Measurements from ENCODE around the gene HCCS. TPM values are rescaled to one million over a fixed set of nuclear protein-coding genes. Genes with fewer than 3 reads are reported as not detected.

Gene HCCS
- total and polyA plus RNA-seq, 2 donors (not counting 1 experiment from before 2014, with no cell fraction given): 5.8 to 16.7 TPM

DNA sequence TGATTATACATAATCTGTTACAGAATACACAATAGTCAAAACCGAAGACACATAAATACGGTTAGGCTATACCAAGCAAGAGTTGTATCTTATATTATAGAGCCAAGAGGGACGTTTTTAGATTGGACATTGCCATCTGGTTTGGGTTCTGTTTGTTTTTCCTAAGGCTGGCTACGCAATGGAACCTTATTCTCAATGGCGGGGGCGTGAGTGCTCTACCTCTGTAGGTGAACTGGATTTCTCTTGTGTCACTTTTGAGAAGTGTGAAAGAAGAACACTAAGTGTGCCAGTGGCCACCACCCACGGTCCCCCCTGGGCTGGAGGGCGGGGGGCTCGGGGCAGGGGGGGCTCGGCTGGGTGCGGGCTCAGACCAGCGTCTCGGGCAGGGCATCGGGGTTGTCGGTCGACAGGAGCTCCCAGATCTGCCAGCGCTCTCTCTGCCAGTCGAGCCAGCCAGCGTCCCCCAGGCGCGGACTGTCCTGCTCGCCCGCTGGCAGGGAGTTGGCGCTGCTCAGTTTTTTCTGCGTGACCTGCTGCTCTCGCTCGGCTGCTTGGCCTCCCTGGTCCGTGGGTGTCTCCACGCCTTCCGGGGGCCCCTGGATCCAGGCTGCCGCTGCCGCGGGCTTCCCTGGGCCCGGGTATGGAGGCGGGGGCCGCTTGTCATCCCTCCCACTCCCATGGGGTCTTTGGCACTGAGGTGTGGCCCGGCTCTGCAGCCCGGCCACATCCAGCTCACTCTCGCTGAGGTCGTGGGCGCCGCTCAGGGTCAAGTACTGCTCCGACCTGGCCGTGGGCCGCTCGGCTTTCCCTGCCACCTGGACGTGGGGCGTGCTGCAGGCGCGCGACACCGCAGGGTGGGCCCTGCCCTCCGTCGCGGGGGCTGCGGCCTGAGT, 27.6 kb downstream of the HCCS start:
- no peak overlapping the region for H3K4me3 Mint-ChIP-seq
- CTCF ChIA-PET: interaction anchor here (1.4 to 5.0 kb wide), 4 partner anchors 369 to 949 kb away, joined by 3 to 39 read pairs (median 4); no protein-coding TSS in a partner anchor
- intact Hi-C loops (cut with micrococcal nuclease): no loop called here

More for the DNA sequence above, 27.6 kb downstream of the HCCS start:
- Mint-ChIP-seq H3K9me3 (ENCODE audit: insufficient read depth) (no peaks in the 10 kb centered on the region), H3K27ac (no peak overlapping the region), H3K4me1 (no peaks in the 10 kb centered on the region), H3K27me3 (no peaks in the 10 kb centered on the region)
- Histone ChIP-seq H3K4me1 (ENCODE audit: control insufficient read depth in 2 of 2, insufficient read depth in 2 of 2, low read length in 2 of 2) (no peaks in the 10 kb centered on the region), H3K4me2 (replicated peaks; ENCODE audit: low read depth, low read length, poor library complexity, severe bottlenecking) (peak overlapping the region; percentile 44), H3K9me3 (ENCODE audit: control extremely low read depth in 1 of 3, control insufficient read depth in 2 of 3, insufficient read depth in 1 of 3, low read length in 2 of 3) (no peaks in the 10 kb centered on the region), H3K27me3 (replicated peaks in 1 of 4; ENCODE audit: control extremely low read depth in 1 of 4, control insufficient read depth in 3 of 4, insufficient read depth in 4 of 4, low read length in 3 of 4) (peaks cover 0 to 2% (median 0%) of the 10 kb centered on the region in 4 experiments), H4K20me1 (ENCODE audit: control insufficient read depth, insufficient read depth, low read length, poor library complexity, severe bottlenecking) (no peaks in the 10 kb centered on the region), H3K79me2 (ENCODE audit: control insufficient read depth, insufficient read depth, low read length) (no peaks in the 10 kb centered on the region), H2AFZ (ENCODE audit: insufficient read depth, low read depth, low read length, poor library complexity, severe bottlenecking) (no peak overlapping the region), H3K4me3 (ENCODE audit: control extremely low read depth in 1 of 5, extremely low read depth in 1 of 5, insufficient read depth in 1 of 5, low read depth in 2 of 5, low read length in 4 of 5) (no peak overlapping the region), H3K27ac (ENCODE audit: low read length in 2 of 2) (no peak overlapping the region), H3K9ac (ENCODE audit: low read length) (no peak overlapping the region), H3K36me3 (replicated peaks in 1 of 2; ENCODE audit: control extremely low read depth in 1 of 2, control insufficient read depth in 1 of 2, extremely low read depth in 1 of 2, insufficient read depth in 2 of 2, low read length in 1 of 2) (no peaks in the 10 kb centered on the region)
- 50% methylated on average over 43 of the region's 56 CpGs for WGBS (ENCODE audit: insufficient coverage)
- TF ChIP-seq EZH2 (IDR thresholded peaks at IDR 0.05; ENCODE audit: borderline replicate concordance, insufficient read depth, low read depth, low read length, poor library complexity, severe bottlenecking): no peak
- TF ChIP-seq, protein P1, sequence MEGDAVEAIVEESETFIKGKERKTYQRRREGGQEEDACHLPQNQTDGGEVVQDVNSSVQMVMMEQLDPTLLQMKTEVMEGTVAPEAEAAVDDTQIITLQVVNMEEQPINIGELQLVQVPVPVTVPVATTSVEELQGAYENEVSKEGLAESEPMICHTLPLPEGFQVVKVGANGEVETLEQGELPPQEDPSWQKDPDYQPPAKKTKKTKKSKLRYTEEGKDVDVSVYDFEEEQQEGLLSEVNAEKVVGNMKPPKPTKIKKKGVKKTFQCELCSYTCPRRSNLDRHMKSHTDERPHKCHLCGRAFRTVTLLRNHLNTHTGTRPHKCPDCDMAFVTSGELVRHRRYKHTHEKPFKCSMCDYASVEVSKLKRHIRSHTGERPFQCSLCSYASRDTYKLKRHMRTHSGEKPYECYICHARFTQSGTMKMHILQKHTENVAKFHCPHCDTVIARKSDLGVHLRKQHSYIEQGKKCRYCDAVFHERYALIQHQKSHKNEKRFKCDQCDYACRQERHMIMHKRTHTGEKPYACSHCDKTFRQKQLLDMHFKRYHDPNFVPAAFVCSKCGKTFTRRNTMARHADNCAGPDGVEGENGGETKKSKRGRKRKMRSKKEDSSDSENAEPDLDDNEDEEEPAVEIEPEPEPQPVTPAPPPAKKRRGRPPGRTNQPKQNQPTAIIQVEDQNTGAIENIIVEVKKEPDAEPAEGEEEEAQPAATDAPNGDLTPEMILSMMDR (IDR thresholded peaks at IDR 0.05): no peak
- ATAC-seq (ENCODE audit: low read depth): no peak
- DNase-seq: peak; percentile 6
- POLR2A ChIA-PET: no interaction called here
